ENCODE data around the gene SGPP2.

- TF ChIP-seq, protein P1, sequence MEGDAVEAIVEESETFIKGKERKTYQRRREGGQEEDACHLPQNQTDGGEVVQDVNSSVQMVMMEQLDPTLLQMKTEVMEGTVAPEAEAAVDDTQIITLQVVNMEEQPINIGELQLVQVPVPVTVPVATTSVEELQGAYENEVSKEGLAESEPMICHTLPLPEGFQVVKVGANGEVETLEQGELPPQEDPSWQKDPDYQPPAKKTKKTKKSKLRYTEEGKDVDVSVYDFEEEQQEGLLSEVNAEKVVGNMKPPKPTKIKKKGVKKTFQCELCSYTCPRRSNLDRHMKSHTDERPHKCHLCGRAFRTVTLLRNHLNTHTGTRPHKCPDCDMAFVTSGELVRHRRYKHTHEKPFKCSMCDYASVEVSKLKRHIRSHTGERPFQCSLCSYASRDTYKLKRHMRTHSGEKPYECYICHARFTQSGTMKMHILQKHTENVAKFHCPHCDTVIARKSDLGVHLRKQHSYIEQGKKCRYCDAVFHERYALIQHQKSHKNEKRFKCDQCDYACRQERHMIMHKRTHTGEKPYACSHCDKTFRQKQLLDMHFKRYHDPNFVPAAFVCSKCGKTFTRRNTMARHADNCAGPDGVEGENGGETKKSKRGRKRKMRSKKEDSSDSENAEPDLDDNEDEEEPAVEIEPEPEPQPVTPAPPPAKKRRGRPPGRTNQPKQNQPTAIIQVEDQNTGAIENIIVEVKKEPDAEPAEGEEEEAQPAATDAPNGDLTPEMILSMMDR (IDR thresholded peaks at IDR 0.05; ENCODE audit: extremely low read depth in 1 of 2, insufficient read depth in 1 of 2, low read depth in 1 of 2, low read length in 2 of 2) = no peak
- TF ChIP-seq EZH2 (IDR thresholded peaks at IDR 0.05; ENCODE audit: borderline replicate concordance, low read depth, low read length, severe bottlenecking) = no peak
Observed at GRCh38 chr2:222442665-222443064, 18.3 kb downstream of the SGPP2 start.
